Neural progenitor cell (in vitro differentiated cells): ENCODE results near the gene KCNJ18.
"Not testable (repeated sequence)": the region's sequence is repeated elsewhere in the genome, so short reads cannot be mapped to it uniquely, and the experiment has no call there.

Source experiments
- CTCF ChIP-seq: fragments of 200-600 bp; sonication (generic); IDR thresholded peaks from 2 replicates; pipeline ENCODE4 v1.5.1; 2017; ENCODE audit warnings: antibody characterized with exemption, mild to moderate bottlenecking
- EZH2 ChIP-seq: fragments of 200-600 bp; sonication (generic); IDR thresholded peaks from 2 replicates; pipeline ENCODE4 v1.6.1; 2017; ENCODE audit warnings: antibody characterized with exemption, mild to moderate bottlenecking, moderate library complexity
- EZH2phosphoT487 ChIP-seq: fragments of 200-600 bp; sonication (generic); IDR thresholded peaks from 2 replicates; pipeline ENCODE4 v1.6.1; 2017; ENCODE audit warnings: antibody characterized with exemption

- not testable (repeated sequence) for TF ChIP-seq CTCF, EZH2phosphoT487, EZH2
Observed at GRCh38 chr17:21681576-21681975, 10.7 kb upstream of the KCNJ18 start.
